ENCODE results near the gene RAP1A.
A peak's percentile ranks its signal among the peaks of the same experiment; 100 is the strongest.
"Not testable (repeated sequence)": the region's sequence is repeated elsewhere in the genome, so short reads cannot be mapped to it uniquely, and the experiment has no call there.

Gene RAP1A

DNA sequence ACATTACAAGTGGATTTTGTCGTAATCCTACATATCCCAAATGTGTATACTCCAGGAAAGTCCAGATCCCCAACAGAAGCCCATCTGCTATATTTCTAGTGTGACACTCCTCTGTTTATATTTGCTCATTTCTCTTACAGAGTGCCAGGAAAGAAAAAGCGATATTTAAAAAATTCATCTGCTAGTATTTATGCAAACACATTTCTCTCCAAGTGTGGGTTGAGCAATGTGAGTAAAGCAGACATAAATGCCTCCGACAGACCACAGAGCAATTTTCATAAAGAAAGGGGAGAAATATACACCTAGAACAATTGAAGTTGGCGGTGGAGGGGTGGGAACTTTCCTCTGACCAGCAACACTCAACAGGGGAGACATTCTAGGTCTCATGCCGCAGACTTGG lies 22.2 kb upstream of the RAP1A start:
- DNase-seq (ENCODE audit: low read depth in 1 of 2, low spot score in 1 of 2), result no peak

DNA sequence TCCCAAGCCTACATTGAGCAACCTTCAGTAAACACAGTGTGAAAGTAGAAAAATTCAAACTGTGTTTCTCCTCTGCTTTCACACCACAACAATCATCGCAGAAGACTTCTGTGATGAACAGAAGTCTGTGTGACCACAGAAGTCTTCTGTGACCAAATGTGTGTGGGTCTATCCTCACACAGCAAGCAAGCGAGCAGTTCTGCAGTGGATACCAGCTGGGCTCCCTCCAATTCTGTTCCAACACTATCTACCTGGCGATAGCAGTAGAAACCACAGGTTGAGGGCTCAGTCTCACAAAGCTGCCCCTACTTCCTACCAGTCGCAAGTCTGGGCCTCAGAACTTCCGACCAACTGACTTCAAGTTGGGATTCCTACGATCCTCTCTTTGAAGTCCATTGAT lies 21.0 kb upstream of the RAP1A start:
- DNase-seq (ENCODE audit: low read depth in 1 of 2, low spot score in 1 of 2), result no peak

DNA sequence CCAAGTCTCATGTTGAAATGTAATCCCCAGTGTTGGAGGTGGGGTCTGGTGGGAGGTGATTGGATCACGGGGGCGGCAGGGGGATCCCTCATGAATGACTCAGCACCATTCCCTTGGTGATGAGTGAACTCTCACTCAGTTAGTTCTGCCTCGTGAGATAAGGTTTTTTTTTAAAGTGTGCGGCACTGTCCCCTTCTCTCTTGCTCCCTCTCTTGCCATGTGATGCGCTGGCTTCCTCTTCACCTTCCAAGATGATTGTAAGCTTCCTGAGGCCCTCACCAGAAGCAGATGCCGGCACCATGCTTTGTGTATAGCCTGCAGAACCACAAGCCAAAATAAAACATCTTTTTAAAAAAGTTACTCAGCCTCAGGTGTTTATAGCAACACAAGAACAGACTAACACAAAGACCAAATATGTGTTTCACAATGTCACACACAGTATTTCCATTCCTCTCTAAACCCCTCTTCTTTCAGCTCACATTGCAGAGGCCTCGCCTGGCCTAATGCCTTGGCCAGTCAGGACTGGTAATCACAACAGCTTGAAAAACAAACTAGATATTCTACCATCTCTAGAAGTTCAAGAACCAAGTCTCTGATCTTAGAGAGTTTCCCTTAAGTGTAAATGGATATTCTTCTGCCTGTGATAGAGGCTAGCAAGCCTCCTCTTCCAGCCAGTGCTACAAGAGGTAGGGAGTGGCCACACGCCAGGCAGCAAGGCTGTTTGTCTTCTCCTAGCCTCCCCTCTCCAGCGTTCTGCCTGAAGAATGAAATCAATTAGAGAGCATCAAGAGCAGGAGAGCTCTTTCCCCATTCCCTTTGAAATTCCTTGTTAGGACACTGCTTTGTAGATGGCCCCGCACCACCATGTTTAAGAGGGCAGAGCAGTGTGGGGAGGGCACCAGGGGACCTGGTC lies 19.6 kb upstream of the RAP1A start:
- DNase-seq (ENCODE audit: low read depth in 1 of 2, low spot score in 1 of 2), result no peak

DNA sequence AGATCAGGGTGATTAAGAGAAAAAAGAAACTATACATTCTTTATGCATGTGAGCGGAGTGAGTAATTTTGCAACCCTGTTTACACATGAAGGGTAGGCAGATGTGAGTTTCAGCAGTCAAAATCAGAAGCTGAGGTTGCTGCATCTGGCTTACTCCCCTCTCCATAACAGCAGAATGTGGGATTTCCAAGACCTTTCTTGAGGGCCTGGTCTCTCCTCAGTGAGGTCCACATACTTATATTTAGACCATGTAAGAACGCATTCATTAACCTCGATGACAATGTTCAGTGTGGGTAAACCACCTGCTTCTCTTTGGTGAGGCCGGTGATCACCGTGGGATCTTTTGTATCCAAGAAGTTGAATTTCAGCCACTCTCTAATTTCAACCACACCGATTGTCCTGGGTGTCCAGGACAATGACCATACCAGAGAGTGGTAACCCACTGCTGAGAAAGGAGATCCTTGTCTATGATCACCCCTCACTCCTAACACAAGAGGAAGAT lies 18.7 kb upstream of the RAP1A start:
- DNase-seq (ENCODE audit: low read depth in 1 of 2, low spot score in 1 of 2), result no peak

DNA sequence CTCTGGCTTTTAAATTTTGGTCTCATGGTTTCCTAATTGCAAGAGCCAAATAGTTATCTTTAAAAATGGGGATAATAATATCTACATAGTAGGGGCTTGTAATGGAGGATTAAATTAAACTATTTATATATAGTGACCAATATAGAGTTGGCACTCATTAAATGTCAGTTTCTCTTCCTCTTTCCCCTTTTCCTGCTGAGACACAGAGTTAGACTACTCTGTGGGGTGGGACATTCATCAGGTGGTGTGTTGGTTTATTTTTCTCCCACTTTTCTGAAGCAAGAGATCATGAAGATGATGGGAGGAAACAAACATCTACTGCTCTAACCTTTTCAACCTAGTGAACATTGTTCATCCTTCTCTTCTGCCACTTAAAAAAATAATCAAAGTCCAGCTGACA lies 17.3 kb upstream of the RAP1A start:
- no peak for DNase-seq (ENCODE audit: low read depth in 1 of 2, low spot score in 1 of 2)

DNA sequence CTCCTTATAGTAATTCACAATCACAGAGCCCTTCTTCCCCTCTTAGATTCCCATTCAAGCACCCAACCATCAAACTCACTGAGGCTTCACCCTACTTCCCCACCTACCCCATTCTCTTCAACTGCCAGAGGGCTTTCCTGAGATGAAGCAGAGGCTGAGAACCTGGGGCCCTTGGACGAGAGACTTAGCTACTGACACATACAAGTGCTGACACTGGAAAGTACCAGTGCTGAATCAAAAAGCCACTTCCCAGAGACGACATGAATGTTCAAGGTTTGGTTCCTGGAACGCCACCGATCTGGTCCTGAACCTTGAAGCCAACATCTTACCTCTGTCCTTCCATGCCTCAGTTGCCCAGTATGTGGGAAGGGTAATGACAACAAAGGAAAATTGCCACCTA lies 16.6 kb upstream of the RAP1A start:
- DNase-seq (ENCODE audit: low read depth in 1 of 2, low spot score in 1 of 2), result no peak

DNA sequence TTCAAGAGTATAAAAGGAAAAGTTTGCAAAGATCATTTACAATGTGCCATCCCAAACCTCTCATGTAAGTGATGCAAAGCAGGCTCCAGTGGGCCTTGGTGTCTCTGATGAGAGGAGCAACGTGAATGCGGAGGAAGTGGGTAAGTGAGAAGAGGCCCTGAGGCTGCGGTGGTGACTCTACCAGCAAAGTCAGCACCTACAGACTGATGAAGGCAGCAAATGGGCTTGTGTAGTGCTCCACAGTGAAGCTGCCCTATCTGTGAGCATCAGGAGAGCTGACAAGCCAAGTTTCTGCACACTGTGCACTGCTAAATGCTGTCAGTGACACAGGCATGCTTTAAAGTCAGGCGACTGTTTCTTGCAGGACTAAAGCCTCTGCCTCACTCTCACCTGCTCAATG lies 15.6 kb upstream of the RAP1A start:
- DNase-seq (ENCODE audit: low read depth in 1 of 2, low spot score in 1 of 2), result peak; percentile 56 to 57

DNA sequence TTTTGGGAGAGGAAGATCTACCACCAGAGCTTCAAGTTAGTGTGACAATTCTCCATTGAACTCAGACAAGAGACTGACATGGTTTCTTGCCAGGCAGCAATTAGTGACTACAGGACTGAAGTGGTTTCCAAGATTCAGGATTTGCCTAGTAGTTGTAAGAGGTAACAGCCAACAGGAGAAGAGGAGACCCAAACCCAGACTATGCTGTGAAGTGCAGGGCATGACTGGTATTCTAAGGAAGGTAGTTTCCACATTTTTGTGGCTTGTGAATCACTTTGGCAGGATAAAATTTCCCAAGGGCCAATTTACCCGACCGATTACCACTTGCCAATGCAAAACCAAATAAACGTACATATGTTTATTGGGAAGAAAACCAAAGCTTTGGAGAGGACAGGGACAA lies 14.7 kb upstream of the RAP1A start:
- no peak for DNase-seq (ENCODE audit: low read depth in 1 of 2, low spot score in 1 of 2)

DNA sequence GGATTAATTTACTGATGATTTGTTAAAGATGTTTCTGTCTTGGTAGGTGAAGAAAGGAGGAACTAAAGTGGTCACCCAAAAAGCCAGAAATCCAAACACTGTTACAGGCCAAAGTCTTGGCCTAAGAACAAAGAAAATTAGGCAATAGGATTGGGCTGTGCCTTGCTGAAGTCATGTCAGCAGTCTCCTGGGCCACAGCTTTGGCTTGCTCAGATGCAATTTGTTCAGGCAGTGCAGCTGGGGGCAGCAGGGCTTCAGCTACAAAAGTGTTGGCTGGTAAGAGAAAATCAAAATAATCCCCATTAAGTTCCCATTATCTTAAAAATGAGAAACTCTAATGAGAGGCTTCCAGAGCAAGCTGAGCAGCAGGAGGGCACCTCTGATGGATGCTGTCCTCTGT lies 14.0 kb upstream of the RAP1A start:
- DNase-seq (ENCODE audit: low read depth in 1 of 2, low spot score in 1 of 2), result no peak

DNA sequence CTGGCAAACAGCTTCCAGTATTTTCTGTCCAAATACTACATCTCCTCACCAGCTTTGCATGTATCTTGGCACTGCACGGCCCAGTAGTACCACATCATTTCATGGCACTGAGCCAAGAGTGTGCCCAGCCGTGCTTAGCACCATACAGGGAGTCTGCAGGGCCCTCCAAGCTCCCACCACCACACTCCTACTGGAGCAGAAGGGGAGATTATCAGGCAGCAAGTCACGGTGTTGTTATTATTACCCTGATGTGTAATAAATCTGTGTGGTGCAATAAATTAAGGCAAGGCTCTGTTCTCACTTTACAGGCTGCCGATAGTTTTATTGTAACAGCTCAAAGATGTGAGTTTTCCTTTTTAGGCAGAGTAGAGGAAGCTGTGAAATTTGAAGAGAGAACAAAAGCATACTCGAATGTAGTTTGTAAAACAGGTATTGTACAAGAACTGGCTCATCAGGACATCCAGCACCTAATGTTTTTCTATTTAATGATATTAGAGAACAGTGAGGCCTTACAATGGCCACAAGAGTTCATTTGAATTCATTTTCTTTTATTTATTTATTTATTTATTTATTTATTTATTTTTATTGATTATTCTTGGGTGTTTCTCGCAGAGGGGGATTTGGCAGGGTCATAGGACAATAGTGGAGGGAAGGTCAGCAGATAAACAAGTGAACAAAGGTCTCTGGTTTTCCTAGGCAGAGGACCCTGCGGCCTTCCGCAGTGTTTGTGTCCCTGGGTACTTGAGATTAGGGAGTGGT lies 13.0 kb upstream of the RAP1A start:
- not testable (repeated sequence) for DNase-seq (ENCODE audit: low read depth in 1 of 2, low spot score in 1 of 2)

DNA sequence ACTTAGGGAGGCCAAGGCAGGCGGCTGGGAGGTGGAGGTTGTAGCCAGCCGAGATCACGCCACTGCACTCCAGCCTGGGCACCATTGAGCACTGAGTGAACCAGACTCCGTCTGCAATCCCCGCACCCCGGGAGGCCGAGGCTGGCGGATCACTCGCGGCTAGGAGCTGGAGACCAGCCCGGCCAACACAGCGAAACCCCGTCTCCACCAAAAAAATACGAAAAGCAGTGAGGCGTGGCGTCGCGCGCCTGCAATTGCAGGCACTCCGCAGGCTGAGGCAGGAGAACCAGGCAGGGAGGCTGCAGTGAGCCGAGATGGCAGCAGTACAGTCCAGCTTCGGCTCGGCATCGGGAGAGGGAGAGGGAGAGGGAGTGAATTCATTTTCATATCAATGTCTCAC lies 11.1 kb upstream of the RAP1A start:
- DNase-seq (ENCODE audit: low read depth in 1 of 2, low spot score in 1 of 2), result not testable (repeated sequence)

DNA sequence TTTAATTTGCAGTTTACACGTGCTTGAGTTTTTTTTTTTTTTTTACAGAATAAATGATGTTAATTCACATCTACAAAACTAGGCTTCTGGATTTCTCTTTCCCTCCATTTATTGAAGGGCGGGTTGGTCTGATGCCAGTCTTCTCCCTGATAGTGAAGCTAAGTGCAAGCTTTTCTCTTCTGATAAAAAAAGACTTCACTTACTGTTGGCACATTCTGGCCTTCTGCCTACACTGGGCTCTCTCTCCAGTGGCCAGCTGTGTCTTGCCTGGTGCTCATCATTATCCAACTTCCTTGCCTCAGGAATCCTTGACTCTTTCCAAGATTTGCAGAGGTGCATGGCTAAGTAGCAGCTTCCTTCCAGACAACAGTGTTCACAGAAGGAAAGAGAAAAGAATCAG lies 7.6 kb upstream of the RAP1A start:
- DNase-seq (ENCODE audit: low read depth in 1 of 2, low spot score in 1 of 2), result no peak

DNA sequence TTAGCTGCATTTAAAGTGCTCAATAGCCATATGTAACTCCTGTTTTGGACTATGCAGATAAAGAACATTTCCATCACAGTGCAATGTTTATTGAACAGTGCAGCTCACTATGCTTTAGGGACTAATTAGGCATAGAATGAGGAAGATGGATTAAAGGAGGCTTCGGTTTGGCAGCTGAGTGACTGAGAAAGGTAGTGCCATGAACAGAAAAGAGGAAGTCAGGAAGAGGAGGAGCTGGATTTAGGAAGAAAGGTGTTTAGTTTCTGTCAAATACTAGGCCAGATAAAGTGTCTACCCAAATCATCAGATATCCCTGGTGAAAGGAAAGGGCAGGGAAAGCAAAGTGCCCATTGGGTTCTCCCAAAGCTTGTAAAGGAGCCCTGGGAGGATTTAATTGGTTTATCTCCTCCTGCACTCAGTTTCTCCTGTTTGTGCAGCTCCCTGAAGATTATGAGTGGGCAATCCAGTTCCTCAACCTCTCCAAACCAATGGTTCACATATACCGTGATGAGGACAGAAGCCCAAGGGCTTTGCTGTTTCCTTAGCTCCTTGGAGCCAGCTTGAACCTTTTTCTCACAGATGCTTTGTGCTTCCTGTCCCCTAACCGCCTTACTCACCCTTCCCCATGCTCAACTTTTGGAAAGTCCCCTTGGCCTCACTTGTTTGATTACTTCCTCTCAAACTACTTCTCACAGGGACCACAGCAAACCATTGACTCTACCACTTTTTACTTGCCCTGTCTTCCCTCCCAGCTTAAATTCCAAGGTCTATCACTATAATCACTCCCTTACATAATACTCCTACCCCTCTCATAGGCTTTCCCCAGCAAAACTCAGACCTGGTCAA lies 3.5 kb upstream of the RAP1A start:
- no peak for DNase-seq (ENCODE audit: low read depth in 1 of 2, low spot score in 1 of 2)

DNA sequence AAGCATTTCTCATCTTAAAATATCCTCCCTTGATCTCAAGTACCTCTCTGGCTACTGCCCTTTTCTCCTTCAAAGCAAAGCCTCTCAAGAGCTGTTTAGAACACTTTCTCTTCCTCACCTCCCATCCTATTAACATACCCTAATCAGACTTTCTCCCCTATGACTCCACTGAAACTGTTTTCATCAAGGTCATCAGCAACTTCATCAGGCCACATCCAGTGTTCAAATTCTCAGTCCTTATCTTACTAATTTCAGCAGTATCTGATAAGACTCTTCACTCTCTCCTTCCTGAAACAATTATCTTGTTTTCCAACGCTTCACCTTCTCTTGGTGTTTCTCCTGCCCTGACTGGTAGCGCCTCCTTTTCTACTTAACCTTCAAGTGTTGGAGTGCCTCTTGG lies 1.5 kb upstream of the RAP1A start:
- no peak for DNase-seq (ENCODE audit: low read depth in 1 of 2, low spot score in 1 of 2)

DNA sequence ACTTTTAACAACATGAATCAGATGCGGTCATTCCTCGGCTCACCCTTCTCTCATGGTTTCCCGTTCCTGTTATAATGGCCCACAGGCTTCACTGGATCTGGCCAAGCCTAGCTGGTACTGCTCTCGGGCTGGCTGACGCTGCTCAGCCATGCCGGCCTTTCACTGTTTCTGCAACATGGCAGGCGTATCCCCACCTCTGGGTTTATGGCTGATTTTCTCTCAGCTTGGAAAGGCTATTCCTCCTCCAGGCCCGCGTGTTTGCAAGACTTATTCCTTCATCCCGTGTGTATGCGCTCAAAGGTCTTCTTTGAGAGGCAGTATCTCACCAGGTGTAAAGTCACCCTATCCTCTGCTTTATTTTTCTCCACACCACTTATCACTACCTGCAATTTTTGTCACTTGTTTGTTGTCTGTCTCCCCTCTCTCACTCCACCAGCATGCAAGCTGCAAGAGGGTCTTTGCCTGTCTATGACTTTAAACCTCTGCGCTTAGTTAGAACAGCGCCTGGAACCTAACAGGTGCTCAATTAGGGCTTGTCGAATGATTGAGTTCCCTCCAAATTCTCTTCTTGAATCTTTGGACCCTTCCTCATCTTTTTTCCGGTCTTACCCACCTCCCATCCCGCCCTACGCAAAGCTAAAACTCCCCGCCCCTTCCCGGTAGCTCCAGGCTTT lies 491 bp upstream of the RAP1A start:
- DNase-seq (ENCODE audit: low read depth in 1 of 2, low spot score in 1 of 2), result no peak

DNA sequence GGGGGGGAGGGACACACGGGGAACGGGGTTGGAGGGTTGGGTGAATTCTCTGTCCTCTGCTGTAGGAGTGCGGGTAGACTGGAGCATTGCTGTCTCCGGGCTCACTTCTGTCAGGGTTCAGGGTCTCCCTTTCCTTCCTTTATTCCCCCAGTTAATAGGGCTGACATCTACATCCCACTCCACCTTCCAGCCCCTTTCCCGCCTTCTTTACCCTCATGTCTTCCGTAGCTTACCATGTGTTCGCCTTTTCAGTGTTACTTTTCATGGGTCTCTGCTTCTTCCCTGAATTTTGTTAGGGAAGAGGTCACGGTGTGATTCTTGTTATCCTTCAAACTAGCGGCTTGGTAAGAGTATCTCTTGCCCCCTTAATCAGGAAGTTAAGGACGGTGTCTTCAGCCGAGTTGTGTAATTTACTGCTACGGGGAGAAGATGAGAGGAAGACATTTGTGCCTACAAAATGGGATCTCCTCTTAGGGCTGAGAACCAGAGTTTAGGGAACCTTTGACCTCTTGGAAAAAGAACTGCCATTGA lies 917 bp downstream of the RAP1A start:
- no peak for DNase-seq (ENCODE audit: low read depth in 1 of 2, low spot score in 1 of 2)

DNA sequence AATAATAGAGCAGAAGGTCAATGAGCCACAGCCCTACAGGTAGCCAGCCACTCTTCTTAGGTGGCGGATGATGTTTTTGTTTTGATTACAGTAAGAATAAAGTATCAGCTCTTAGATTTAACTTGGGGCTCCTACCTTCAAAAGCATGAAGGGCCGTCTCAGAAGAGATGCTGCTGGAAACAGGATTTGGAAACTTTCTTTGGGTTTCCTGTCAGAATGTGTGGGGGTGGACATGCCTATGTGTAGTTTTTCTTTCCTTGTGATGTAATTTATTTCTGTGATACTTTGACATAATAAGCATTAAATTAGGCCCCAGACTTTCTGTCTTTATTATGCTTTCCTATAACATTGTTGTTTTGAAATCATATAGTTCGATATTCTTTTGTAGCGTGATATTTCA lies 1.5 kb downstream of the RAP1A start:
- no peak for DNase-seq (ENCODE audit: low read depth in 1 of 2, low spot score in 1 of 2)

DNA sequence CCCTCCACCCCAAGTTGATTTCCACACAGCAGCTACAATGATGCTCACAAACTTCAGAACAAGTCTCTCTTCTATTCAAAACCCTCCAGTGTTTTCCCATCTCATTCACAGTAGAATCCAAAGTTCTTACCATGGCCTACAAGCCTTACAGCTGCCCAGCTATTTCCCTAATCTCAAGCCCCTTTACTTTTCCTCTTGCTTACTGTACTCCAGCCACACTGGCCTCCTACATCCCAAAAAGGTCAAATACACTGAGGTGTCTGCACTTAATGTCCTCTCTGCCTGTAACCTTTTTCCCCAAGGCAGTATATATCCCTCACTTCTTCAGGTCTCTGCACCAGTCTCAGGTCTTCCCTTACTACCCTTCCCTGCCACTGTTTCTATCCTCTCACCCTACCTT lies 2.6 kb downstream of the RAP1A start:
- no peak for DNase-seq (ENCODE audit: low read depth in 1 of 2, low spot score in 1 of 2)

DNA sequence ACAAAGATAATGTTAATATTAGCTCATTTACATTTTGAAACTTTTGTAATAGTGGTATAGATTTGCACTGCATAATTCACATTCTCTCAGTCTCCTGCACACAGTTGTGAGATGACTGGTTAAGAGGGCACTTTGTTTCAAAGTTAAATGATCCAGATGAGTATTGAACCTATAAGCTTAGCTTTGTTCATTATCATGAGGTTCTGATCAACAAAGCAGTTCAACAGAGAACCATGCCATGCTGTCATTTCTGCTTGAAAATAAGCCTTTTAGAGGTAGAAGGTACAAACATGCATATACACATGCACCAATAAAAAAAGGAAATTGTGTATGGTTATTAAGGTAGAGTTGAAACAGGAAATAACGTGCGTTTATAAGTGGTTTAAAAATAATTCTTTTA lies 4.8 kb downstream of the RAP1A start:
- DNase-seq (ENCODE audit: low read depth in 1 of 2, low spot score in 1 of 2), result no peak

DNA sequence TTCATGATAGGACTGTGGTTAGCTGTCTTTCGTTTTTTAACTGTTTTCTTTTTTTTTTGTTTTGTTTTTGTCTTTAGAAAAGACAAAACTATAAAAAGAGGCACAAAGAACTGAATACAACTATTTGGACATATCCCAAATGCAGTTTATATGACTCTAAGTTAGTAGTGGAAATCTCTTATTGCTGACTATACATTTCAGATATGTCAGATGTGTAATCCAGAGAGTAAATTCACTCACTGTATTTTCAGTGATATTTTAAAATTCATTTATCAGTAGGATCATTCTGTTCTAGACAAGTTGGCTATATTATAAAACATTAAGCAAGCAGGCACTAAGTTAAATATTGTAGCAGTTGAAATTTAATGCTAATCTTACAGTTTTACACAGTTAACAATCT lies 5.7 kb downstream of the RAP1A start:
- no peak for DNase-seq (ENCODE audit: low read depth in 1 of 2, low spot score in 1 of 2)

DNA sequence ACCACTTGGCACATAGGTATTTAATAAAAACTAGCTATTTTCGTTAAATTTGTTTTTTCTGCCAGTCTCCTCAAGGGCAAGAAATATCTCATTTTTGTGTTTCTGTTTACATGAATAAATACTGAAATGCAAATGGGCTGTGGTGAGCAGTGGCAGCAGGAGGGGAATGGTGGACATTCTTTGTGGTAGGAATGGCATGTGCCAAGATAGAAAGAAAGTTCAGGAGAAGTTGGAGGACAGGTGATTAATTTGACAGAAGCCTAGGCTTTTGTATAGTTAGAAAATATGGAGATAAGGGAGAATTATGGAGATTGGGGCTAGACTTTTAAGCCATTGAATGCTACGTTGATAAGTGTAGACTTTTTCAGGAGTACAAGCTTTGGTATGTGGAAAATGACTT lies 8.6 kb downstream of the RAP1A start:
- no peak for DNase-seq (ENCODE audit: low read depth in 1 of 2, low spot score in 1 of 2)
